GM18907 (cell line): Measurements from ENCODE around the gene PSMA8.
"Not testable (repeated sequence)": the region's sequence is repeated elsewhere in the genome, so short reads cannot be mapped to it uniquely, and the experiment has no call there.

Source experiments
- ATAC-seq: cut with Tn5 transposase; IDR thresholded peaks from one replicate; pipeline ENCODE4 v1.9.1; 2021; ENCODE audit warnings: mild to moderate bottlenecking, moderate library complexity; ENCODE audit not compliant: unreplicated experiment

The PSMA8 gene

GRCh38 chr18:26167592-26167991 is 33.9 kb downstream of the PSMA8 start:
- peak; percentile 85 for ATAC-seq

GRCh38 chr18:26175481-26175880 is 41.8 kb downstream of the PSMA8 start:
- no peak for ATAC-seq

- ATAC-seq: no peak
Observed at GRCh38 chr18:26176134-26176533, 42.5 kb downstream of the PSMA8 start.

GRCh38 chr18:26181343-26181826 is 47.7 kb downstream of the PSMA8 start:
- ATAC-seq: peak; percentile 79

- no peak for ATAC-seq
Observed at GRCh38 chr18:26183395-26184112, 49.9 kb downstream of the PSMA8 start.

- ATAC-seq: no peak
Observed at GRCh38 chr18:26185267-26185666, 51.6 kb downstream of the PSMA8 start.

- ATAC-seq: peak; percentile 88
Observed at GRCh38 chr18:26190506-26190905, 56.8 kb downstream of the PSMA8 start.

- ATAC-seq: no peak
Observed at GRCh38 chr18:26192233-26192632, 58.6 kb downstream of the PSMA8 start.

GRCh38 chr18:26196605-26197004 is 62.9 kb downstream of the PSMA8 start:
- ATAC-seq: no peak

- not testable (repeated sequence) for ATAC-seq
Observed at GRCh38 chr18:26202001-26202400, 68.3 kb downstream of the PSMA8 start.

- ATAC-seq: no peak
Observed at GRCh38 chr18:26205318-26205717, 71.6 kb downstream of the PSMA8 start.

GRCh38 chr18:26206488-26206887 is 72.8 kb downstream of the PSMA8 start:
- no peak for ATAC-seq

- no peak for ATAC-seq
Observed at GRCh38 chr18:26207937-26208336, 74.3 kb downstream of the PSMA8 start.

GRCh38 chr18:26208977-26209376 is 75.3 kb downstream of the PSMA8 start:
- no peak for ATAC-seq

- no peak for ATAC-seq
Observed at GRCh38 chr18:26210147-26210546, 76.5 kb downstream of the PSMA8 start.

GRCh38 chr18:26215247-26215970 is 81.7 kb downstream of the PSMA8 start:
- peak; percentile 95 for ATAC-seq

GRCh38 chr18:26225022-26225693 is 91.5 kb downstream of the PSMA8 start:
- no peak for ATAC-seq

- ATAC-seq: no peak
Observed at GRCh38 chr18:26225915-26226228, 92.2 kb downstream of the PSMA8 start.

- peak; percentile 91 for ATAC-seq
Observed at GRCh38 chr18:26226229-26227050, 92.8 kb downstream of the PSMA8 start, which contains the start of gene TAF4B. Gene TAF4B, plus strand, starts transcription at chr18:26226445. Its CDS starts 489 bp downstream, at chr18:26226934.

GRCh38 chr18:26227051-26227670 is 93.5 kb downstream of the PSMA8 start:
- no peak for ATAC-seq
